ENCODE measurements around the gene DDX53.
A peak's percentile ranks its signal among the peaks of the same experiment; 100 is the strongest.

DDX53 gene

DNA sequence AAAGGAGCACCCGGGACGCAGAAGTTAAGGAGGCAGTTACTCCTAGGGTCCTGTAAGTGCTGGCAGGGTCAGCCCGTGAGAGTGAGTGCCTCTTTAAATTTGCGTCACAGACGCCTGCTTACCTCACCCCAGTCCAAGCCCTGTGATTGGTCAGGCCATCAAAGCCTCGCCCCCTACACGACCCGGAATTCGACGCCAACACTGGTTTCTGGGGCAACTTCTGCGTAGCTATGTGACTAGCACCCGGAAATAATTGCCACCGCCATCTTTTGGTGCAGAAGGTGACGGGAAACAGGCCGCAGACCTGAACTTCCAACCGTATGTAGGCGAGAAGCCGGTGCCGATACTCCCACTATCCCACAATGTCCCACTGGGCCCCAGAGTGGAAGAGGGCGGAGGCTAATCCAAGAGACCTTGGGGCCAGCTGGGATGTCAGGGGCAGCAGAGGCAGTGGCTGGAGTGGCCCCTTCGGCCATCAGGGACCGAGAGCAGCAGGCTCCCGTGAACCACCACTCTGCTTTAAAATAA is at the start of gene DDX53:
DDX53 (plus strand) TSS at position 265 of the 528 bp plus-strand sequence; CDS start at position 363, 98 bp downstream.
- in situ Hi-C loops (cut with MboI; ENCODE audit: low pct_unique_long_range_greater_than_20kb, low sequenced_read_pairs): no loop called here
- DNase-seq: no peak

- no peak for DNase-seq
- in situ Hi-C loops (cut with MboI; ENCODE audit: low pct_unique_long_range_greater_than_20kb, low sequenced_read_pairs): no loop called here
These were observed 49.2 kb upstream of the DDX53 start for GRCh38 chrX:22950269-22951266.

DNA sequence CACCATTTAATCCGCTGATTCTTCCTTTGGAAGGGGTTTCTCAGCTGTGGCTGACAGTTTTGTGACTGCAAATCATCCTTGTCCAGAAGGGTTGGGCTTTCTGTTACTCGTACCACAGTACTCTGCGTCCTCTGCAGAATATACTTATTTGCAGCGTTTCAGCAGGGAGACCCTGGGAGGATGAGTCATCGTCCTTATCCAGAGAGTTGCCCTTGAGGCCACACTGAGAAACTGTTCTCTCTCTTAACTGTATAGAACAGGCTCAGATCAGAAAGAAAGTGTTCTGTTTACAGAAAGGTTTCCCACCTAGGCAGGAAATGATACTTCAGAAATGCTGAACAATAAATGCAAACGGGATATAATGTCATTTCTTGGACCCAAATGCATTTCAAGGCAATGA is 47.8 kb upstream of the DDX53 start:
- in situ Hi-C loops (cut with MboI; ENCODE audit: low pct_unique_long_range_greater_than_20kb, low sequenced_read_pairs): no loop called here
- no peak for DNase-seq

DNA sequence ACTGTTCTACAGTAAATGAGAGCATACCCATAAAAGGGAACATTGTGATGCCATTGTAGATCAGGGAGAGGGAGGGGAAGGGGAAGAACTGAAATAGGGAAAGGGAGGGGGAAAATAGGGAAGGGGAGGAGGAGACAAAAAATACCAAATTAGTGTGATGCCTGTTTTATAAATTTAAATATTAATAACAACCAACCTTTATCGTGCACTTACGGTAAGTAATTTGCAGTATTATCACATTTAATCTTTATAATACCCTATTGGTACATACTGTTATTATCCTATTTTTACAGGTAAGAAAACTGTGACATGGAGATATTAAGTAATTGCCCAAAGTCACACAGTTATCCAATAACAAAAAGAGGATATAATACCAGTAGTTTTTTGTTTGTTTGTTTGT is 41.5 kb upstream of the DDX53 start:
- DNase-seq: no peak
- in situ Hi-C loops (cut with MboI; ENCODE audit: low pct_unique_long_range_greater_than_20kb, low sequenced_read_pairs): no loop called here

DNA sequence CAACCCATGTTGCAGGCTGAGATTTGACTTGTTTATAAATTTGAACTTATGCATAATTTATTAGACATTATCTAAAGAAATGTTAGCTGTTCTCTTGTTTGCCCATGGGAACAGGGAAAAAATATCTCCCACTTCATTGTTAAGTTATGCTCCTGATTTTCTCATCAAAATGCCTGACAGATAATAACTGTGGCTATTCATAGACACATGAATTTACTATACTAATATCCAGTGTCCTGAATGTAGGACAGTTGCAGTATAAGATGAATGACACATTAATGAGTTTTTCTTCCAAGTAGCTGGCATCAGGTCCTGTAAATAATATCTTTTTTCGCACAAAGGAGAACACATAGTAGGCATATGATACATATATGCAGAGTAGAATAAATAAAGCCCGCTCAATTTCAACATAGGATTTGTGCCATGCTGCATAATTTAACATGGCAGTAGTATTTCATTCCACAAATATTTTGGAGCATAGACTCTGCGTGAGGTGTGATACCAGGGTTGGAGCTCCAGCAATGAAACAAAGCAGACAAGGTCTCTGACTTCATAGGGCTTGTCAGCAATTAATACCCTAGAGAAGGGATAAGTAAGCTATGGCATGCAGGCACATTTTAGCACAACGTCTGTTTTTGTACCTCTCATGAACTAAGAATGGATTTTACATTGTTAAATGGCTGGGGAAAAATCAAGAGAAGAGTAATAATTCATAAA is 40.4 kb upstream of the DDX53 start:
- DNase-seq: no peak
- in situ Hi-C loops (cut with MboI; ENCODE audit: low pct_unique_long_range_greater_than_20kb, low sequenced_read_pairs): no loop called here

DNA sequence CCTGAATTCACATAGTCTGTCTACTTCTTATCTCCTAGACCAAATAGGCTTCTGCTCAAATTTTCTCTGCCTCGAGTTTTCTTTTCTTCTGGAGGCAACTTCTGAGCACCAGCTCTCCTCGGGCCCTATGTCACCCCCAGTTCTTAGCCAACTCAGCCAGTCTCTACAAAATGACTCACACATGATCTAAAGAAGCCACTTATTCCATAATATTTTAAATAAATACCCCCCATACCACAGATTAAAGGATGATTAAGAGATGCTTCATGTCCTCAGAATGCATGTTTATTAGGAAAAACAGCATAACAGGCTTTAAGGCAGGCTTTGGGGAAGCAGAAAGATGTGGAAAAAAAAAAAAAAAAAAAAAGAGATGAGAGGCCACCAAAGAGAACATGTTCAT is 36.6 kb upstream of the DDX53 start:
- in situ Hi-C loops (cut with MboI; ENCODE audit: low pct_unique_long_range_greater_than_20kb, low sequenced_read_pairs): no loop called here
- no peak for DNase-seq

GRCh38 chrX:22968494-22968893 is 31.3 kb upstream of the DDX53 start:
- DNase-seq: no peak
- in situ Hi-C loops (cut with MboI; ENCODE audit: low pct_unique_long_range_greater_than_20kb, low sequenced_read_pairs): no loop called here

GRCh38 chrX:22969411-22969810 is 30.3 kb upstream of the DDX53 start:
- no peak for DNase-seq
- in situ Hi-C loops (cut with MboI; ENCODE audit: low pct_unique_long_range_greater_than_20kb, low sequenced_read_pairs): no loop called here

DNA sequence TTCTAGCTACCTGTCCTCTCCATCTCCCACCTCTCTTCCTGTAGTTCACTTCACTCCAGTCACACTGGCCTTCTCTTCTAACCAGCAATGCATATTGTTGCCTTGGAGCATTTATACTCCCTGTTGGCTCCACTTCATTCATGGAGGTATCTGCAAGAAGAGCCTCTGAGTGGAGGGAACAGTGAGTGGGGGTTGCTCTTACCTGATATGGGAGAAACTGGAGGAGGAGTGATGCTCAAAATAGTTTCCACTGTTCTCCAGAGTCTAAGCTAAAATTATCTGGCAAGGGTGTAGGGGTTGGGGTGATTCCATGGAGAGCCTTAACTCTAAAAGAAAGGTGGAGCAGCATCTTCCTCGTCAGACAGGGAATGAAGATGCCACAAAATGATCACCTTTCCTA is 28.9 kb upstream of the DDX53 start:
- in situ Hi-C loops (cut with MboI; ENCODE audit: low pct_unique_long_range_greater_than_20kb, low sequenced_read_pairs): no loop called here
- DNase-seq: no peak

- in situ Hi-C loops (cut with MboI; ENCODE audit: low pct_unique_long_range_greater_than_20kb, low sequenced_read_pairs): no loop called here
These were observed 25.1 kb upstream of the DDX53 start for GRCh38 chrX:22974616-22975015.

GRCh38 chrX:22975786-22976185 is 24.0 kb upstream of the DDX53 start:
- in situ Hi-C loops (cut with MboI; ENCODE audit: low pct_unique_long_range_greater_than_20kb, low sequenced_read_pairs): no loop called here
- no peak for DNase-seq

More at GRCh38 chrX:22974616-22975015, 25.1 kb upstream of the DDX53 start:
- DNase-seq: no peak

DNA sequence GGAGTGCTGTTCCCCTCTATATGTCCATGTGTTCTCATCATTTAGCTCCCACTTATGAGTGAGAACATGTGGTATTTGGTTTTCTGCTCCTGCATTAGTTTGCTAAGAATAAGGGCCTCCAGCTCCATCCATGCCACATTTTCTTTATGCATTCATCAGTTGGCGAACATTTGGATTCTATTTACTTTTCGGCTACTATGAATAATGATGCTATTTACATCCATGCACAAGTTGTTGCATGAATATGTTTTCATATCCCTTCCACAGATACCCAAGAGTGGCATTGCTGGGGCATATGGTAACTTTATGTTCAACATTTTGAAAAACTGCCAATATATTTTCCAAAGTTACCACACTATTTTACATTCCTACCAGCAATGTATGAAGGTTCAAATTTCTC is 13.8 kb upstream of the DDX53 start:
- in situ Hi-C loops (cut with MboI; ENCODE audit: low pct_unique_long_range_greater_than_20kb, low sequenced_read_pairs): no loop called here
- DNase-seq: no peak

GRCh38 chrX:22987452-22987851 is 12.3 kb upstream of the DDX53 start:
- in situ Hi-C loops (cut with MboI; ENCODE audit: low pct_unique_long_range_greater_than_20kb, low sequenced_read_pairs): no loop called here
- no peak for DNase-seq

GRCh38 chrX:23003116-23003515 is 3.4 kb downstream of the DDX53 start:
- DNase-seq: no peak

DNA sequence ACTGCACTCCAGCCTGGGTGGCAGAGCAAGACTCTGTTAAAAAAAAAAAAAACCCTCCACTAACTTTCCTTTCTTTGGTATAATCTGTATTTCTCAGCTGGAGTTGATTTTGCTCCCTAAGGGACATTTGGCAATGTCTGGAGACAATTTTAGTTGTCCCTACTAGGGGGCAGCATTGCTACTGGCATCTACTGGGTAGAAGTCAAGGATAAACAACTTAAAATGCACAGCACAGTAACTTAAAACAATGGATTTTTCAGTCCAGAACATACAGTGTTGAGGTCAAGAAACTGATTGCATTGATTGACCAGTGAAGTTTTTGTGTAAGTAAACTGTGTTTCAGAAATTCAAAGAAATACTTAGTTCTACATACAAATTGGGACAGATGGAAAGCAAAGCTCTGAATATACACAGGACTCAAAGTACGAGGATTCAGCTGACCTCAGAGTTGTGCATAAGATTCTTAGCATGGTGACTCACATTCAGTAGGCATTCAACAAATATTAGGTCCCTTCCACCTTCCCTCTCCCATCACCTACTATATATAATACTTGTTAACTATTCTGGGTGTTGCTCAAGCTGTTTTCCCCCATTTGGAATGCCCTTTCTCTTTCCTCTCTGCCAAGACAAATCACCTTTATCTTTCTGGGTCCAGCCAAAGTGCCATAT is 8.8 kb downstream of the DDX53 start:
- in situ Hi-C loops (cut with MboI; ENCODE audit: low pct_unique_long_range_greater_than_20kb, low sequenced_read_pairs): no loop called here
- DNase-seq: peak; percentile 25

More at GRCh38 chrX:23003116-23003515, 3.4 kb downstream of the DDX53 start:
- in situ Hi-C loops (cut with MboI; ENCODE audit: low pct_unique_long_range_greater_than_20kb, low sequenced_read_pairs): no loop called here

- peak; percentile 26 for DNase-seq
- in situ Hi-C loops (cut with MboI; ENCODE audit: low pct_unique_long_range_greater_than_20kb, low sequenced_read_pairs): no loop called here
These were observed 12.4 kb downstream of the DDX53 start for GRCh38 chrX:23012162-23012561.

DNA sequence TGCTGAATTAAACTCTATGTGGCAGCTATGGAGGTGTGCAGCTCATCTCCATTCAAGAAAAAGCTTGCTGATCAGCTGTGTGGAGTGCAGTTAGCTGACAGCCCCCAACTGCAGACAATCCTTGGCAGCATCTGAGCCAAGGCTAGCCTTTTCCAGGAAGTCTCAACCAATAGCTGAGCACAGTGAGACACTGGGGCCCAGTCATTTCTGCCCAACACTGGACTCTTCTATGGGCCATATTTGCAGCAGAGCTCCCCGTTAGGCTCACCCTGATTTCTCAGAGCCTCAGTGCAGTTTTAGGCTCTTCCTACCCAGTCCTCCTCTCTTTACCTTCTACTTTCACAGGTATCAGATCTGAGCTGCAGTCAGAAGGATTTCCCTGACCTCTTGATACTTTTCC is 12.9 kb downstream of the DDX53 start:
- DNase-seq: peak; percentile 0
- in situ Hi-C loops (cut with MboI; ENCODE audit: low pct_unique_long_range_greater_than_20kb, low sequenced_read_pairs): no loop called here

DNA sequence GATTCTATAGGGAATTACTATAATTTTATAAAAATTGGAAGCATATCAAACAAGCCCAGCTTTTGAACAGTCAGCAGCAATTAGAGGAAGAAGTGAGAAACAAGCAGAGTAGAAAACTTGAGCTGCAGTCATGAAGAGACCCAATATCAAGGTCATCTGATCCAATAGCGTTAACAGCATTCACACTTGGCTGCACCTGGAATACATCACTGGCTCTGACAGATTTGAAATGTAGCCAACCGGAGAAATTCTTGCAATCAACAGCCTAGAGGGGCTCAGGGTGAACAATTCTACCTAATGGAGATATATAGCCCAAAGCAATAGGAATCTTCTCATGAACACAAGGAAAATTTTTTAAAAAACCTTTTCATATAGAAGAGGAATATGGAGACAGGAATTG is 13.6 kb downstream of the DDX53 start:
- in situ Hi-C loops (cut with MboI; ENCODE audit: low pct_unique_long_range_greater_than_20kb, low sequenced_read_pairs): no loop called here
- DNase-seq: no peak

- in situ Hi-C loops (cut with MboI; ENCODE audit: low pct_unique_long_range_greater_than_20kb, low sequenced_read_pairs): no loop called here
- DNase-seq: no peak
These were observed 31.8 kb downstream of the DDX53 start for GRCh38 chrX:23031600-23031999.

All from KBM-7 (cell line).